Uterus (tissue), 4 donors: Measurements from ENCODE around the gene GID4. TPM values are rescaled to one million over a fixed set of nuclear protein-coding genes. Genes with fewer than 3 reads are reported as not detected.

Source experiments
- DNase-seq, 2 donors: peaks; one replicate each; pipeline ENCODE4 v3.0.0-alpha.2; 2019 to 2020
- H3K27ac ChIP-seq, 2 donors: fragments of 200-600 bp; sonication (generic); 1 replicate in 1 of 2; 2 replicates in 1 of 2; pipeline ENCODE4 v1.5.1; 2016 to 2018
- H3K27me3 ChIP-seq, 2 donors: fragments of 200-600 bp; sonication (generic); one replicate each; pipeline ENCODE4 v1.5.1; 2018 to 2019; ENCODE audit warnings: control low read depth in 1 of 2
- H3K36me3 ChIP-seq, 2 donors: fragments of 200-600 bp; sonication (generic); one replicate each; pipeline ENCODE4 v1.5.1; 2019; ENCODE audit warnings: control low read depth in 1 of 2
- H3K4me1 ChIP-seq, 2 donors: fragments of 200-600 bp; sonication (generic); one replicate each; pipeline ENCODE4 v1.5.1; 2018 to 2019; ENCODE audit warnings: control low read depth in 1 of 2
- H3K4me3 ChIP-seq, 2 donors: fragments of 200-600 bp; sonication (generic); 1 replicate in 1 of 2; 2 replicates in 1 of 2; pipeline ENCODE4 v1.5.1; 2018 to 2019; ENCODE audit warnings: mild to moderate bottlenecking in 1 of 2
- H3K9me3 ChIP-seq, 2 donors: fragments of 200-600 bp; sonication (generic); one replicate each; pipeline ENCODE4 v1.5.1; 2019; ENCODE audit warnings: control low read depth in 1 of 2
- CTCF ChIP-seq, 4 experiments: fragments of 200-600 bp in 2 of 4; fragments of 450-650 bp in 2 of 4; sonication (generic) in 2 of 4; IDR thresholded peaks; one replicate each; pipeline ENCODE4 v1.5.1; 2016 to 2019; ENCODE audit warnings: antibody characterized with exemption in 4 of 4, mild to moderate bottlenecking in 2 of 4, moderate library complexity in 1 of 4
- POLR2A ChIP-seq, 2 donors: fragments of 450-650 bp; IDR thresholded peaks; one replicate each; pipeline ENCODE4 v1.6.1; 2016; ENCODE audit warnings: antibody characterized with exemption in 2 of 2, mild to moderate bottlenecking in 1 of 2, moderate library complexity in 1 of 2
- intact Hi-C: fragments of 100-400 bp; cut with DNase I; formaldehyde crosslinking; loops from one replicate; pipeline ENCODE4 v1.15.1; 2023; ENCODE audit warnings: low total_unique reads
- total RNA-seq, 4 donors: library from RNA; depleted of rRNA in 3 of 4; stranded (reverse); fragments of >200 nt in 3 of 4; gene quantifications; one replicate each; pipeline versions ENCODE4 v1.1.0 to v1.2.4, GENCODE V29; 2014 to 2023
- donor health status: DM: yes; HTN: yes; CAD: no.

GID4 gene
- total RNA-seq, 4 donors from 2014 or later, result 2.6 to 22.1 (median 13.4) TPM

- intact Hi-C loops, result no loop called here
- Histone ChIP-seq H3K36me3 (no peaks in the 10 kb centered on the region), H3K27ac (no peak overlapping the region), H3K27me3 (no peaks in the 10 kb centered on the region), H3K4me3 (no peak overlapping the region), H3K4me1 (no peaks in the 10 kb centered on the region), H3K9me3 (no peaks in the 10 kb centered on the region)
- TF ChIP-seq POLR2A (IDR thresholded peaks at IDR 0.05) (no peak), CTCF (IDR thresholded peaks at IDR 0.05) (no peak)
- no peak for DNase-seq
Observed at GRCh38 chr17:18002171-18002570, 37.0 kb upstream of the GID4 start.

- intact Hi-C loops, result no loop called here
- no peak overlapping the region for H3K27ac ChIP-seq
Observed at GRCh38 chr17:18004345-18004744, 34.9 kb upstream of the GID4 start.

GRCh38 chr17:18004884-18005305 lies 34.3 kb upstream of the GID4 start:
- Histone ChIP-seq H3K27ac (no peak overlapping the region), H3K4me1 (no peaks in the 10 kb centered on the region), H3K36me3 (no peaks in the 10 kb centered on the region), H3K27me3 (no peaks in the 10 kb centered on the region), H3K4me3 (no peak overlapping the region), H3K9me3 (no peaks in the 10 kb centered on the region)
- no peak for DNase-seq
- TF ChIP-seq CTCF (IDR thresholded peaks at IDR 0.05) (no peak), POLR2A (IDR thresholded peaks at IDR 0.05) (no peak)
- intact Hi-C loops, result no loop called here

More at GRCh38 chr17:18004345-18004744, 34.9 kb upstream of the GID4 start:
- Histone ChIP-seq H3K27me3 (no peaks in the 10 kb centered on the region), H3K4me3 (no peak overlapping the region), H3K36me3 (no peaks in the 10 kb centered on the region), H3K9me3 (no peaks in the 10 kb centered on the region), H3K4me1 (no peaks in the 10 kb centered on the region)
- TF ChIP-seq POLR2A (IDR thresholded peaks at IDR 0.05), result no peak
- TF ChIP-seq CTCF (IDR thresholded peaks at IDR 0.05), result no peak
- no peak for DNase-seq

GRCh38 chr17:18005496-18005895 lies 33.7 kb upstream of the GID4 start:
- Histone ChIP-seq H3K4me3 (no peak overlapping the region), H3K9me3 (no peaks in the 10 kb centered on the region), H3K27me3 (no peaks in the 10 kb centered on the region), H3K4me1 (no peaks in the 10 kb centered on the region), H3K36me3 (no peaks in the 10 kb centered on the region), H3K27ac (no peak overlapping the region)
- intact Hi-C loops, result no loop called here
- DNase-seq, result no peak
- TF ChIP-seq CTCF (IDR thresholded peaks at IDR 0.05) (no peak), POLR2A (IDR thresholded peaks at IDR 0.05) (no peak)

GRCh38 chr17:18006495-18007239 lies 32.5 kb upstream of the GID4 start:
- H3K4me1 ChIP-seq, result no peaks in the 10 kb centered on the region
- H3K36me3 ChIP-seq, result no peaks in the 10 kb centered on the region
- H3K27me3 ChIP-seq, result no peaks in the 10 kb centered on the region
- intact Hi-C loops, result no loop called here
- no peaks in the 10 kb centered on the region for H3K9me3 ChIP-seq
- H3K27ac ChIP-seq, result no peak overlapping the region
- H3K4me3 ChIP-seq, result no peak overlapping the region
- TF ChIP-seq POLR2A (IDR thresholded peaks at IDR 0.05) (no peak), CTCF (IDR thresholded peaks at IDR 0.05) (no peak)
- no peak for DNase-seq
